Mesothelial cell of epicardium (in vitro differentiated cells): Measurements from ENCODE around the gene HSD17B1. TPM values are rescaled to one million over a fixed set of nuclear protein-coding genes. Genes with fewer than 3 reads are reported as not detected.
A peak's percentile ranks its signal among the peaks of the same experiment; 100 is the strongest.
"Not testable (repeated sequence)": the region's sequence is repeated elsewhere in the genome, so short reads cannot be mapped to it uniquely, and the experiment has no call there.

ENCODE experiments used
- DNase-seq, 2 experiments: peaks; one replicate each; pipeline ENCODE4 v3.0.0; 2021; ENCODE audit warnings: low spot score in 2 of 2; ENCODE audit not compliant: unreplicated experiment in 2 of 2
- H3K27ac Mint-ChIP-seq: 2 replicates; pipeline ENCODE4 v1.8.0; 2021; ENCODE audit warnings: mixed read lengths
- H3K27me3 Mint-ChIP-seq: 2 replicates; pipeline ENCODE4 v1.8.0; 2021; ENCODE audit warnings: low read depth, mixed read lengths
- H3K36me3 Mint-ChIP-seq: 2 replicates; pipeline ENCODE4 v1.8.0; 2021; ENCODE audit warnings: mixed read lengths
- H3K4me1 Mint-ChIP-seq: 2 replicates; pipeline ENCODE4 v1.8.0; 2021; ENCODE audit warnings: mixed read lengths
- H3K4me3 Mint-ChIP-seq: 2 replicates; pipeline ENCODE4 v1.8.0; 2021; ENCODE audit warnings: mild to moderate bottlenecking, moderate library complexity, mixed read lengths
- H3K9me3 Mint-ChIP-seq: 2 replicates; pipeline ENCODE4 v1.8.0; 2021; ENCODE audit warnings: mixed read lengths
- total RNA-seq: library from RNA; stranded (reverse); gene quantifications from 3 replicates; pipeline ENCODE4 v1.2.1, GENCODE V29; 2021
- TF ChIP-seq, protein P1 (sequence below): fragments of 200-600 bp; sonication (generic); IDR thresholded peaks from one replicate; pipeline ENCODE4 v1.5.0; 2021; ENCODE audit warnings: antibody characterized with exemption; ENCODE audit not compliant: unreplicated experiment

The HSD17B1 gene, protein sequence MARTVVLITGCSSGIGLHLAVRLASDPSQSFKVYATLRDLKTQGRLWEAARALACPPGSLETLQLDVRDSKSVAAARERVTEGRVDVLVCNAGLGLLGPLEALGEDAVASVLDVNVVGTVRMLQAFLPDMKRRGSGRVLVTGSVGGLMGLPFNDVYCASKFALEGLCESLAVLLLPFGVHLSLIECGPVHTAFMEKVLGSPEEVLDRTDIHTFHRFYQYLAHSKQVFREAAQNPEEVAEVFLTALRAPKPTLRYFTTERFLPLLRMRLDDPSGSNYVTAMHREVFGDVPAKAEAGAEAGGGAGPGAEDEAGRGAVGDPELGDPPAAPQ
- 1.6 to 3.0 TPM (median 2.2 TPM) in 3 replicates for total RNA-seq

DNA sequence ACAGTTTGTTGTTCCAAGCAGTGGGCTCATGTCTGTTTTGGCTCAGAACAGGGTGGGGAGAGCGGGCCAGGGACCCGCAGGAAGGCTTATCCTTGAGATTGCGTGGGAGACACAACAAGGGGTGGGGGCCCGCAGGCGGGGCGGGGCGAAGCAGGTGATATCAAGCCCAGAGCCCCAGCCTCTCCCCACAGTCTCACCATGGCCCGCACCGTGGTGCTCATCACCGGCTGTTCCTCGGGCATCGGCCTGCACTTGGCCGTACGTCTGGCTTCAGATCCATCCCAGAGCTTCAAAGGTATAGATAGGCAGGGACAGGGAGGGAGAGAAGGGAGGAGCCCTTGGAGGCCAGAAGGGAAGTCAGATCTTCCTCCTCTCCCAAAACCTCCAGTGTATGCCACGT lies at the start of gene HSD17B1:
HSD17B1 (plus strand) TSS at position 188 of the 400 bp plus-strand sequence; CDS start at position 199, 11 bp downstream.
- H3K4me3 Mint-ChIP-seq: peak within 1 kb of the TSS; percentile 88
- not testable (repeated sequence) for H3K36me3 Mint-ChIP-seq, H3K9me3 Mint-ChIP-seq, H3K27me3 Mint-ChIP-seq, DNase-seq
- H3K27ac Mint-ChIP-seq: peak within 1 kb of the TSS; percentile 96
- H3K4me1 Mint-ChIP-seq: peaks cover 25% of the 10 kb centered on the region

DNA sequence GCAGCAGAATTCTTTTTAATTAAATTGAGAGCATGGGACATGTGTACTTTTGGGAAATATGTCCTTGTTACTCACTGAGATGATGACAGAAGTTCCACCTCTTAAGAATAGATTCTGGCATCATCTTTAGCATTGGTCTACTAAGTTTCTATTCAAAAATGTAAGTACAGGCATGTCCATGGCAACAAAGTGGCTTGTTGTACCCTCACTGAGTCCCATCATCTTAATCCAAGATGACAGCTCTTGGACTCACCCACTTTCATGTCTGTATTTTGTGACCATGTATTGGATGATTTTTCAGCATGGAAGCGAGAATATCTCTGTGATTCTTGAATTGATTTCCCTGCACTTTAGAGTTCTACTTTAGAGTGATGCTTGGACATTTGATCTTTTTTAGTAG lies 49.8 kb upstream of the HSD17B1 start:
- no peaks in the 10 kb centered on the region for H3K27me3 Mint-ChIP-seq
- H3K36me3 Mint-ChIP-seq: peaks cover 20% of the 10 kb centered on the region
- TF ChIP-seq, protein P1, sequence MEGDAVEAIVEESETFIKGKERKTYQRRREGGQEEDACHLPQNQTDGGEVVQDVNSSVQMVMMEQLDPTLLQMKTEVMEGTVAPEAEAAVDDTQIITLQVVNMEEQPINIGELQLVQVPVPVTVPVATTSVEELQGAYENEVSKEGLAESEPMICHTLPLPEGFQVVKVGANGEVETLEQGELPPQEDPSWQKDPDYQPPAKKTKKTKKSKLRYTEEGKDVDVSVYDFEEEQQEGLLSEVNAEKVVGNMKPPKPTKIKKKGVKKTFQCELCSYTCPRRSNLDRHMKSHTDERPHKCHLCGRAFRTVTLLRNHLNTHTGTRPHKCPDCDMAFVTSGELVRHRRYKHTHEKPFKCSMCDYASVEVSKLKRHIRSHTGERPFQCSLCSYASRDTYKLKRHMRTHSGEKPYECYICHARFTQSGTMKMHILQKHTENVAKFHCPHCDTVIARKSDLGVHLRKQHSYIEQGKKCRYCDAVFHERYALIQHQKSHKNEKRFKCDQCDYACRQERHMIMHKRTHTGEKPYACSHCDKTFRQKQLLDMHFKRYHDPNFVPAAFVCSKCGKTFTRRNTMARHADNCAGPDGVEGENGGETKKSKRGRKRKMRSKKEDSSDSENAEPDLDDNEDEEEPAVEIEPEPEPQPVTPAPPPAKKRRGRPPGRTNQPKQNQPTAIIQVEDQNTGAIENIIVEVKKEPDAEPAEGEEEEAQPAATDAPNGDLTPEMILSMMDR: no peak
- H3K4me1 Mint-ChIP-seq: peaks cover 15% of the 10 kb centered on the region
- H3K27ac Mint-ChIP-seq: no peak overlapping the region
- H3K4me3 Mint-ChIP-seq: no peak overlapping the region
- H3K9me3 Mint-ChIP-seq: no peaks in the 10 kb centered on the region
- no peak for DNase-seq

DNA sequence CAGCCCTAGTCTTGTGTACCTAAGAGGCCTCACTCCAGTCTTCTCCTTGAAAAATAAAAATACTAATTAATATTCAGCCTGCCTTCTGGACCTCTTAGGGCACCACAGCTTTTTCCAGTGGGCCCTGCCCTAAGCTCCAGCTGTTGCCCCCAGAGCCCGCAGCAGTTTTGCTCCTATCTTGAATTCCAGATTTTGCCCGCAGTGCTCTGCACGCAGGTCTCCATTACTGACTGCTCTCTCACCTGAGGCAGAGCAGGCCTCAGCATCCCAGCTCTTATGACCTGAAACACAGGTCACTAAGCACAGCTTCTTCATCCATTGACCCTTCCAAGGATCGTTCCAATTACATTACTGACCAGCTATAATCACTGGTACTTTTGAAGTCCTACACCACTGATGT lies 45.1 kb upstream of the HSD17B1 start:
- Mint-ChIP-seq H3K27ac (peak overlapping the region; percentile 11), H3K36me3 (peaks cover 29% of the 10 kb centered on the region), H3K9me3 (no peaks in the 10 kb centered on the region), H3K27me3 (no peaks in the 10 kb centered on the region), H3K4me1 (peaks cover 15% of the 10 kb centered on the region), H3K4me3 (no peak overlapping the region)
- no peak for DNase-seq
- TF ChIP-seq, protein P1: no peak

DNA sequence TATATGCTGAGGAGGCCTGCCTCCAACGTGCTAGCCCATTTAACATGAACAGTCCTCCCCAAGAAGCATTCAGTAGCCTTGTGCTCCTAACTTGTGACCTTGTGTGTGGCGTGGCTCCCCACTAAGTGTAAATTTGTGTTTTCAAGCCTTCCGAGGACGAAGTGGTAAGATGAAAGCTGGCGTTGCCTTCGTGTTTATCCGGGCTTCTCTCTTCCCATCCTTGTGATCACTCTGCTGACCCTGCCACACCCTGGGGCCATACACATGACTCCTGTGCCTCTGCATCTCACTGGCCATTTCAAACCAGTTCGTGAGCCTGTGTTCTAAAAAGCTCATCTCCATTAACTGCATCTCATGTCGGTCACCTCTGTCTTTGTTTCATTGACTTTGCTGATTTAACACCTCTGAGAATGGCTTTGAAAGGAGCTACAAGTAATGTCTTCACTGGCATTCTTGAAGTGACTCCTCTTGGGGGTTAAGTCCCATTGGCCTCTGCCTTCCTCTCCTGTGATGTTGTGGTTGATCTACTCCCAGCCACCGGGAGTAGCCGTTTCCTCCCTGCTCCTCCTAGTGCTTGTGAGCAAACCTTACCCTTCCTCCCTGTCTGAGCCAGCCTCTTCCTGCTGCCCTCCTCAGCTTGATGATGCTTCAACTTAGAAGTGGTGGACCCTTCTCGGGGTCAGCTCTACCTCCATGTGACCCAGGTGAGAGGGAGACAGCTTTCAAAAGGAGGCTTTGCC lies 44.1 kb upstream of the HSD17B1 start:
- Mint-ChIP-seq H3K36me3 (peaks cover 27% of the 10 kb centered on the region), H3K27me3 (no peaks in the 10 kb centered on the region), H3K4me1 (peaks cover 15% of the 10 kb centered on the region), H3K9me3 (no peaks in the 10 kb centered on the region), H3K27ac (no peak overlapping the region), H3K4me3 (no peak overlapping the region)
- TF ChIP-seq, protein P1: no peak
- no peak for DNase-seq

DNA sequence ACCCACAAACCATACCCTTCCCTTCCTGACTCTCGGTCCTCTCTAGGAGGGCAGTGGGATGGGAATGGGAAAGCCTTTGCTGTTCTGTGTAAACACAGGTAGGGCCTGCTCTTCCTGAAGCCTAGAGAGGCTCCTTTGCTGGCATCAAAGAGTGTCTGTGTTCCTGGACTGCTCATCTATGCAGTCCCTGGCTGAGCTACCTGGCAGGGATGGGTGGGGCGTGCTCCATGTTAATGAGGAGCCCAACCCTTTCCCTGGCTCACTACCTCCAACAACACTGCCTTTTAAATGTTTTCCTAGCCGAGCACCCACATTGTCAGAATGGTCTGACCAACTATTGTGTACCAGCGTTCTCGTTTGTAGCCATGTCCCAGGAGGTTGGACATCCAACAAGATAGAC lies 43.3 kb upstream of the HSD17B1 start:
- DNase-seq: no peak
- H3K9me3 Mint-ChIP-seq: no peaks in the 10 kb centered on the region
- H3K4me1 Mint-ChIP-seq: peaks cover 15% of the 10 kb centered on the region
- TF ChIP-seq, protein P1: no peak
- H3K27ac Mint-ChIP-seq: no peak overlapping the region
- no peak overlapping the region for H3K4me3 Mint-ChIP-seq
- peaks cover 25% of the 10 kb centered on the region for H3K36me3 Mint-ChIP-seq
- H3K27me3 Mint-ChIP-seq: no peaks in the 10 kb centered on the region

DNA sequence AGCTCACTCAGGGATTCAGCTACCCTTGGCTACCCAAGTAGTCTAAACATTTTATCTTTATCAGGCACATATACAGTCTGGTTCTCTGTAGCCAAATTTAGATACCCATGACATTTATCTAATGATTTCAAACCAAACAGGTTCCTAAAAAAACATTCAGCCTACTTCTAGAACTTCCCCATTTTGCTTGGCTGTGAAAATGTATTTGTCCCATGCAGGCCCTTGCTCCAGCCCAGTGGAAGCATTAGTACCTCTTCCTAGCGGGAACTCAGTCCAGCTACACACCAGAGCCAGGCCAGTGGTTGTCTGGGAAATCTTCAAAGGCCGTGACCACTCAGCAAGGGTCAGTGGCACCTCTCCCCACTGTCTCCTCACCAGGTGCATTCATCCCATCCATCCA lies 42.9 kb upstream of the HSD17B1 start:
- Mint-ChIP-seq H3K4me3 (no peak overlapping the region), H3K9me3 (no peaks in the 10 kb centered on the region), H3K27ac (no peak overlapping the region), H3K4me1 (peaks cover 17% of the 10 kb centered on the region), H3K27me3 (no peaks in the 10 kb centered on the region), H3K36me3 (peaks cover 28% of the 10 kb centered on the region)
- no peak for DNase-seq
- TF ChIP-seq, protein P1: no peak
